HG03039 (cell line): ENCODE measurements around the gene BIN1.
"Not testable (repeated sequence)": the region's sequence is repeated elsewhere in the genome, so short reads cannot be mapped to it uniquely, and the experiment has no call there.

ENCODE experiments used
- ATAC-seq: cut with Tn5 transposase; IDR thresholded peaks from one replicate; pipeline ENCODE4 v1.9.1; 2021; ENCODE audit warnings: mild to moderate bottlenecking, moderate library complexity; ENCODE audit not compliant: unreplicated experiment

BIN1 gene

GRCh38 chr2:127047716-127048617 is 59.0 kb downstream of the BIN1 start:
- no peak for ATAC-seq

GRCh38 chr2:127047054-127047453 is 59.9 kb downstream of the BIN1 start:
- no peak for ATAC-seq

GRCh38 chr2:127046579-127046978 is 60.4 kb downstream of the BIN1 start:
- ATAC-seq, result no peak

GRCh38 chr2:127045792-127046501 is 61.0 kb downstream of the BIN1 start:
- no peak for ATAC-seq

- ATAC-seq, result no peak
Observed at GRCh38 chr2:127044977-127045661, 61.8 kb downstream of the BIN1 start.

- no peak for ATAC-seq
Observed at GRCh38 chr2:127044165-127044718, 62.7 kb downstream of the BIN1 start.

GRCh38 chr2:127043367-127044164 is 63.4 kb downstream of the BIN1 start:
- ATAC-seq, result no peak

GRCh38 chr2:127041259-127041970 is 65.5 kb downstream of the BIN1 start:
- ATAC-seq, result no peak

- no peak for ATAC-seq
Observed at GRCh38 chr2:127040169-127040568, 66.8 kb downstream of the BIN1 start.

GRCh38 chr2:127039387-127040031 is 67.4 kb downstream of the BIN1 start:
- ATAC-seq, result peak; percentile 80

- ATAC-seq, result no peak
Observed at GRCh38 chr2:127037476-127037875, 69.5 kb downstream of the BIN1 start.

- no peak for ATAC-seq
Observed at GRCh38 chr2:127034883-127035611, 71.9 kb downstream of the BIN1 start.

- ATAC-seq, result no peak
Observed at GRCh38 chr2:127034051-127034450, 72.9 kb downstream of the BIN1 start.

GRCh38 chr2:127032621-127033020 is 74.3 kb downstream of the BIN1 start:
- no peak for ATAC-seq

GRCh38 chr2:127029350-127030051 is 77.5 kb downstream of the BIN1 start:
- no peak for ATAC-seq

GRCh38 chr2:127028745-127029144 is 78.2 kb downstream of the BIN1 start:
- ATAC-seq, result not testable (repeated sequence)

- ATAC-seq, result no peak
Observed at GRCh38 chr2:127027715-127028114, 79.2 kb downstream of the BIN1 start.
